DOHH2 (cell line): Measurements from ENCODE around the gene MORC1.
A peak's percentile ranks its signal among the peaks of the same experiment; 100 is the strongest.

Experiments used
- H3F3A ChIP-seq: fragments of 200-600 bp; sonication (generic), shearing (Covaris generic); 2 replicates; pipeline ENCODE4 v1.6.0; 2016; ENCODE audit warnings: antibody characterized with exemption, mild to moderate bottlenecking; ENCODE audit not compliant: control insufficient read depth, insufficient read depth
- H3K27ac ChIP-seq: fragments of 200-600 bp; sonication (generic); 2 replicates; pipeline ENCODE4 v1.5.1; 2014; ENCODE audit warnings: low read depth, mild to moderate bottlenecking, low read length, moderate library complexity
- H3K27me3 ChIP-seq: fragments of 200-600 bp; sonication (generic); 2 replicates; pipeline ENCODE4 v1.6.1; 2014; ENCODE audit warnings: mild to moderate bottlenecking, low read length, mixed read lengths; ENCODE audit not compliant: control insufficient read depth
- H3K36me3 ChIP-seq: fragments of 200-600 bp; sonication (generic); 2 replicates; pipeline ENCODE4 v1.6.1; 2014; ENCODE audit warnings: mild to moderate bottlenecking, low read length, moderate library complexity, mixed read lengths; ENCODE audit not compliant: control insufficient read depth
- H3K4me1 ChIP-seq: fragments of 200-600 bp; sonication (generic); 2 replicates; pipeline ENCODE4 v1.6.1; 2014; ENCODE audit warnings: mild to moderate bottlenecking, low read length, mixed read lengths; ENCODE audit not compliant: control insufficient read depth
- H3K4me2 ChIP-seq: fragments of 200-600 bp; sonication (generic); 2 replicates; pipeline ENCODE4 v1.6.0; 2014; ENCODE audit warnings: mild to moderate bottlenecking, low read length, moderate library complexity
- H3K4me3 ChIP-seq: fragments of 200-600 bp; sonication (generic); 2 replicates; pipeline ENCODE4 v1.5.1; 2014; ENCODE audit warnings: mild to moderate bottlenecking, low read length, mixed read lengths
- H3K79me2 ChIP-seq: fragments of 200-600 bp; sonication (generic); 2 replicates; pipeline ENCODE4 v1.6.1; 2014; ENCODE audit warnings: mild to moderate bottlenecking, low read length, mixed read lengths; ENCODE audit not compliant: control insufficient read depth
- H3K9me2 ChIP-seq: fragments of 200-600 bp; sonication (generic); replicated peaks from 2 replicates; pipeline ENCODE4 v1.6.1; 2014; ENCODE audit warnings: mild to moderate bottlenecking, low read length, mixed read lengths; ENCODE audit not compliant: control insufficient read depth
- H3K9me3 ChIP-seq: fragments of 200-600 bp; sonication (generic); 2 replicates; pipeline ENCODE4 v1.6.1; 2014; ENCODE audit warnings: antibody characterized with exemption, low read length, mixed read lengths; ENCODE audit not compliant: control insufficient read depth, insufficient read depth
- H4K20me1 ChIP-seq: fragments of 200-600 bp; sonication (generic); 2 replicates; pipeline ENCODE4 v1.6.0; 2014; ENCODE audit warnings: low read depth, mild to moderate bottlenecking, antibody characterized with exemption, low read length, moderate library complexity; ENCODE audit not compliant: control insufficient read depth, insufficient read depth
- CTCF ChIP-seq: fragments of 200-600 bp; sonication (generic); IDR thresholded peaks from one replicate; pipeline ENCODE4 v1.5.1; 2014; ENCODE audit warnings: antibody characterized with exemption, mild to moderate bottlenecking, low read depth, low read length; ENCODE audit not compliant: poor library complexity, severe bottlenecking
- EZH2phosphoT487 ChIP-seq: fragments of 200-600 bp; sonication (generic); IDR thresholded peaks from 2 replicates; pipeline ENCODE4 v1.6.1; 2017; ENCODE audit warnings: borderline replicate concordance, mild to moderate bottlenecking, antibody characterized with exemption, low read length, moderate library complexity, mixed read lengths

MORC1 gene

DNA sequence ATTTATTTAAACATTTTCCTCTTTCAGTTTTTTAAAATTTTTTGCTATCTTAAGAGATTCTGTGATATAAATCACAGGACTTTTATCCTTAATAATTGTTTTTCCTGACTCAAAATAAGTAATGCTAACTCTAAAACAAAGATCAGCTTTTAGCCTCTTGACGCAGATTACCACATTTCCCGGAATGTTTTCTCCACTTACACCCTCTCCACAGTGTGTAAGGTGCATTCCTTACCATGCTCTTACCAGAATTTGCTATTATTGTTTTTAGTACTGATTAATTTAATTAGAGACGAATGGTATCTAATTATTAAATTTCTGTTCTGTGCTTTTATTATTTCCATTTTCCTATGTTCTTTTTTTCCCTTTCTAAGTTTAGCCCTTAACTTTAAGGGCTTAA, 199.1 kb downstream of the MORC1 start:
- Histone ChIP-seq H3K9me2 (no peaks in the 10 kb centered on the region), H3K79me2 (no peaks in the 10 kb centered on the region), H3K27ac (no peak overlapping the region), H3K9me3 (no peaks in the 10 kb centered on the region), H3K27me3 (no peaks in the 10 kb centered on the region), H3K36me3 (no peaks in the 10 kb centered on the region), H3K4me1 (no peaks in the 10 kb centered on the region), H4K20me1 (no peaks in the 10 kb centered on the region), H3K4me2 (no peak overlapping the region), H3F3A (no peaks in the 10 kb centered on the region), H3K4me3 (no peak overlapping the region)
- no peak for TF ChIP-seq CTCF
- no peak for TF ChIP-seq EZH2phosphoT487

DNA sequence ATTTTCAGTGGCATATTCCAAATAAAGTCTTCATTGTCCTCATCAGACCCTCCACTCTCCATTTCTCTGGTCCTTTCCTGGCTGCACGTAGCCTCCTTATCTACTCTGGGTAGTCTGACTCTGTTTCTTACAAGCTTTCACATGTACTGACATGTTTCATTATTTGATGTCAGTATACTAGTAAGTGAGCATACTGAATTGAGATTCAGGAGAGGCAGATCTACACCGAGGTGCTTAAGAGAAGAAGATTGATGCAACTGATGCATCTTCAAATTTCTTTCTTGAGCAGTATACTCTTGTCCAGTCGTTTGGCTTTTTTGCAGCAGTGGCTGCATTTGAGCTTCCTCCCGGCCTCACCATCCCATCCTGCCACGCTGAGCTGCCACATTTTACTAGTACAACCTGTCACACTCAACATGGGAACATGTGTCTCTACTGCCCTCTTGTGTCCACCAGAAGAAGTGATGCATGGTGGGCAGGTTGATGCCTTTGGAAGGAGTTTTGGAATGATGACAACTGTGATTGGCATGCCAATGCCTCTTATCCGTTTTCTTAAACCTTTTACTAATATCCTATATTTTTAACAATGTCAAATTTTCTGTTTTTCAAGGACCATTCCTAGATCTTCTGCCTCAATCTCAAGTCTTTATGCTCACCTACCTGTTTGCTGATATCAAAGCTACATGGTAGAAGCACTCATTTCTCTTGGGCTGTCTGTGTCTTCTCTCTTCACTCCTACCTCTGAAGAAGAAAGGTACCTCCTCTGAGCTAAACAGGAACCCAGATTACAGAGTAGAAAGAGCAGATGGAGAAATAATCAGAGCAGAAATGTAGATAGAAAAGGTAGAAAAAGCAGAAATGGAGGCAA, 202.9 kb downstream of the MORC1 start:
- Histone ChIP-seq H3K4me1 (no peaks in the 10 kb centered on the region), H3K79me2 (no peaks in the 10 kb centered on the region), H3K27me3 (no peaks in the 10 kb centered on the region), H3K36me3 (no peaks in the 10 kb centered on the region), H3K4me3 (no peak overlapping the region), H3K27ac (no peak overlapping the region), H3K9me3 (no peaks in the 10 kb centered on the region), H3F3A (no peaks in the 10 kb centered on the region), H3K9me2 (no peaks in the 10 kb centered on the region), H4K20me1 (no peaks in the 10 kb centered on the region), H3K4me2 (no peak overlapping the region)
- TF ChIP-seq CTCF (peak; percentile 92), EZH2phosphoT487 (no peak)

- no peaks in the 10 kb centered on the region for H3K27me3 ChIP-seq
- H3K79me2 ChIP-seq: no peaks in the 10 kb centered on the region
- no peaks in the 10 kb centered on the region for H4K20me1 ChIP-seq
- H3K9me3 ChIP-seq: no peaks in the 10 kb centered on the region
- no peaks in the 10 kb centered on the region for H3K36me3 ChIP-seq
- H3K4me1 ChIP-seq: no peaks in the 10 kb centered on the region
- no peak for TF ChIP-seq CTCF
- no peak for TF ChIP-seq EZH2phosphoT487
- H3K4me2 ChIP-seq: no peak overlapping the region
- H3K4me3 ChIP-seq: no peak overlapping the region
- no peak overlapping the region for H3K27ac ChIP-seq
- H3F3A ChIP-seq: no peaks in the 10 kb centered on the region
- no peaks in the 10 kb centered on the region for H3K9me2 ChIP-seq
These were observed 208.1 kb downstream of the MORC1 start for GRCh38 chr3:108909799-108910198.
